HL-60/S4 (cell line): ENCODE measurements around the gene BLTP3B.

Source experiments
- in situ Hi-C: fragments of 300-500 bp; cut with MboI; formaldehyde crosslinking; loops from 2 replicates; pipeline ENCODE4 v1.14.3; 2022; ENCODE audit warnings: low sequenced_read_pairs

The BLTP3B gene

DNA sequence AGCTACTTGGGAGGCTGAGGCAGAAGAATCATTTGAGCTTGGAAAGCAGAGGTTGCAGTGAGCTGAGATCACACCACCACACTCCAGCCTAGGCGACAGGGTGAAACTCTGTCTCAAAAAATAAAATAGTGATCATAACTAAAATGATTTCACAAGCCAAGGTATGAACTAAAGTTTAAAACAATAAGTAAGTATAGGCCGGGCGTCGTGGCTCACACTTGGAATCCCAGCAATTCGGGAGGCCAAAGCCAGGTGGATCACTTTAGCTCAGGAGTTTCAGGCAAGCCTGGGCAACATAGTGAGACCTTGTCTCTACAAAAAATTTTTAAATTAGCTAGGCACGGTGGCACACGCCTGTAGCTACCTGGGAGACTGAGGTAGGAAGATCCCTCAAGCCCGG lies 27.4 kb downstream of the BLTP3B start:
- in situ Hi-C loops, result no loop called here

DNA sequence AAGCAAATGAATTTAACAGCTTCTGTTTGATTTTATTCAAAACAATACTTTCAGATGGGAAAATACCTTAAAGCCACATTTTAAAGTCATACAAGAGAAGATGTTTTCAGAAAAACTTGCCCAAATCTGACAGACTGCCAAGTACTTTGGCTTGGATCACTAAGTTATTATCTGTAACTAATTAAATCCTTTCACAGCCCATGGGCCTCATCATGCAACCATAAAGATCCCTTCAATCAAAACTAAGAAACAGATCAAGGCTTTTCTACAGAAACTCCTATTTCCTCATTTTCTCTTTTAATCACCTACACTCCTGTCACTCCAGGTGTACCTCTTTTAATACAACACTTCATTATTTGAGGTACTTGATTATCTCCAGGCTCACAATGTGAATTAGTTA lies 28.1 kb downstream of the BLTP3B start:
- in situ Hi-C loops, result no loop called here

DNA sequence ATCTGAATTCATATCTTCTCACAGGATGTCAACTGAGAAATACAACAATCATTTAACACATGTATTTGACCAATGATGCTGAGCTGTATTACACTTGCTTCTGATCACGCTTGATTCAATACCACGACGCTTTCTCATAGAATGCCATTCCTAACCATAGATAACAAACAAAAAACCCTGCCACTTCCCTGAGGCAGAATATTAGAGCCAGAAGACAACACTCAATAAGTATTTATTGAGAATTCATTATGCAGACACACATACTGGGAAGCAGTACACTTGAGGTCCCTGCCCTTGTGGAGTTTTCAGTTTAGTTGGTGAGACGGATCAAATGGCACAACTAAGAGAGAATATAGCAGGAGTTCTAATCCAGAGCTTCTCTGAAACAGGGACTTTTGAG lies 32.4 kb downstream of the BLTP3B start:
- in situ Hi-C loops, result no loop called here

DNA sequence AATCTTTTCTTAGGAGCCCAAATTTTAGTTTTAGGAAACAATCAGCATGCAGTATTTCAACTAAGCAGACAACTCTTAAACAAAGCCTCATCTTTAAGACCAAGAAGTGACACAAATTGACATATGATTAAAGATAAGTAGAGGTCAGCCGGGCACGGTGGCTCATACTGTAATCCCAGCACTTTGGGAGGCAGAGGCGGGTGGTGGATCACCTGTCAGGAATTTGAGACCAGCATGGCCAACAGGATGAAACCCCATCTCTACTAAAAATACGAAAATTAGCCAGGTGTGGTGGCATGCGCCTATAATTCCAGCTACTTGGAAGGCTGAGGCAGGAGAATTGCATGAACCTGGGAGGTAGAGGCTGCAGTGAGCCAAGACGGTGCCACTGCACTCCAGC lies 35.8 kb downstream of the BLTP3B start:
- in situ Hi-C loops, result no loop called here

DNA sequence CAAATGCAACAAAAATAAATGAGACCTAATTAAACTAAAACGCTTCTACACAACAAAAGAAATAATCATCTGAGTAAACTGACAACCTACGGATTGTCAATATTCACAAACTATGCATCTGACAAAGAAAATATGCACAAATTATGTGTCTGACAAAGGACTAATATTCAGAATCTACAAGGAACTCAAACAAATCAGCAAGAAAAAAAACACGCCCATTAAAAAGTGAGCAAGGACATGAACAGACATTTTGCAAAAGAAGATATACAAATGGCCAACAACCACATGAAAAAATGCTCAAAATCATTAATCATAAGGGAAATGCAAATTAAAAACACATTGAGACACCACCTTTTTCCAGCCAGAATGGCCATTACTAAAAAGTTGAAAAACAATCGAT lies 37.0 kb downstream of the BLTP3B start:
- in situ Hi-C loops, result no loop called here

DNA sequence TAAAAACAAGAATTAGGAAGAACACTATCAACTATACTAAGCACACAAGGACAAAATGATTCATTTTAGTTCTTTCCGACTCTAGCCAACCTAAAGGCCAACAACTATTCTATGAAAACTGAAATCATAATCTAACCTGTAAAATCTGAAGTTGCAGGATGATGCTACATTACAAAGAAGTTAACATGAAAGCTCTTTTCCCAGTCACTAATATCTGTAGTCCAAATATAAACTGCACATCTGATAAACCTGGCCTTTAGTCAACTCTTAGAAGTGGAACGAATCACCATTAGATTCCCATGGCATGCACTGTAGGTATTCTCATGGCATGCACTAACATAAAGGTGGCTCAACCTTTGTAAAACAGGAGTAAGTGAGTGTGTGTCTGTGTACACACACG lies 41.7 kb downstream of the BLTP3B start:
- in situ Hi-C loops, result no loop called here
